ENCODE data around the gene PPFIA1. TPM values are rescaled to one million over a fixed set of nuclear protein-coding genes. Genes with fewer than 3 reads are reported as not detected.
A peak's percentile ranks its signal among the peaks of the same experiment; 100 is the strongest.

Gene PPFIA1
- 71.7 TPM for total RNA-seq

GRCh38 chr11:70270104-70270876 lies at the start of gene PPFIA1:
PPFIA1 (plus strand) TSS chr11:70270690; CDS start chr11:70272173, 1,483 bp downstream.

GRCh38 chr11:70397983-70398833 lies 127.7 kb downstream of the PPFIA1 start, which contains the start of gene CTTN:
CTTN (plus strand) TSS chr11:70398529; CDS start chr11:70407298, 8,769 bp downstream.

Small RNA genes within 50 kb of the gene (small RNA-seq; reads per million reads assigned to genes)
- 9.3 reads per million, percentile 90 among the genes with 10 or more reads in this experiment for gene MIR548K (ENCODE audit: low replicate concordance)

Other genes with a start within 250 kb of the PPFIA1 start
- not detected for gene ANO1, start 192.4 kb upstream of the PPFIA1 start, total RNA-seq
- 13.8 TPM for gene FADD, start 67.4 kb upstream of the PPFIA1 start, total RNA-seq
- 187 TPM for gene CTTN, start 127.8 kb downstream of the PPFIA1 start, total RNA-seq